Parathyroid adenoma (tissue), 2 donors: Measurements from ENCODE around the gene KHNYN.

ENCODE experiments used
- H2AFZ ChIP-seq: fragments of 300-600 bp; sonication (generic); one replicate; pipeline ENCODE4 v1.7.0; 2017; ENCODE audit warnings: antibody characterized with exemption, mild to moderate bottlenecking
- H3K27ac ChIP-seq: fragments of 300-600 bp; sonication (generic); one replicate; pipeline ENCODE4 v1.7.0; 2017
- H3K27me3 ChIP-seq: fragments of 300-600 bp; sonication (generic); one replicate; pipeline ENCODE4 v1.7.0; 2017; ENCODE audit warnings: low read length; ENCODE audit not compliant: control insufficient read depth, insufficient read depth
- H3K36me3 ChIP-seq: fragments of 300-600 bp; sonication (generic); one replicate; pipeline ENCODE4 v1.7.0; 2017; ENCODE audit warnings: low read length; ENCODE audit not compliant: control insufficient read depth, insufficient read depth
- H3K4me1 ChIP-seq: fragments of 300-600 bp; sonication (generic); one replicate; pipeline ENCODE4 v1.7.0; 2017; ENCODE audit warnings: control low read depth
- H3K4me2 ChIP-seq: fragments of 300-600 bp; sonication (generic); one replicate; pipeline ENCODE4 v1.7.0; 2017; ENCODE audit warnings: low read length
- H3K4me3 ChIP-seq: fragments of 300-600 bp; sonication (generic); one replicate; pipeline ENCODE4 v1.7.0; 2017; ENCODE audit warnings: low read depth, low read length
- H3K79me2 ChIP-seq: fragments of 300-600 bp; sonication (generic); one replicate; pipeline ENCODE4 v1.7.0; 2017; ENCODE audit warnings: control low read depth
- H3K9ac ChIP-seq: fragments of 300-600 bp; sonication (generic); one replicate; pipeline ENCODE4 v1.7.0; 2017; ENCODE audit warnings: mild to moderate bottlenecking
- H3K9me3 ChIP-seq: fragments of 300-600 bp; sonication (generic); one replicate; pipeline ENCODE4 v1.7.0; 2017; ENCODE audit warnings: low read length; ENCODE audit not compliant: control insufficient read depth
- TF ChIP-seq, protein P1 (sequence below): fragments of 300-600 bp; sonication (generic); IDR thresholded peaks from one replicate; pipeline ENCODE4 v1.7.0; 2017; ENCODE audit warnings: antibody characterized with exemption, mild to moderate bottlenecking
- donor health status: primary hyperparathyroidism.

KHNYN gene

DNA sequence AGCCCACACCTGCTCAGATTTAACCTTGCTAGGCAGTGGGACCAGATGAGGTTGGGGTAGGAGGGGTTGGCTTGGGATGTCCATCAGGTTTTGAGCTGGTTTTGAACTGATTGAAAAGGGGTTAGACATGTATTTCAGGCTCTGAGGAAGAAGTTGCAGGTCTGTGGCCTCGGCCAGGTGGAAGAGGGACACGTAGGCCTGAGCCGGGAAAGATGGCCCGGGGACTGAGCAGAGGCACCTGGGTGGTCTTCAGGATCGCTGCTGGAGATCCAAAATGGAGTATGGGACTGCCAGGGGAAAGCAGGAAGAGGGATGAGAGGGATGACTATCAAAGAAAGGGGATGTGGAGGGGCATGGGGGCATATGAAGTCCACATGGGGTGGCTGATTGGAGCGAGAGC, 23.3 kb upstream of the KHNYN start:
- Histone ChIP-seq H3K4me2 (no peak overlapping the region), H3K4me1 (peaks cover 5% of the 10 kb centered on the region), H3K27me3 (no peaks in the 10 kb centered on the region), H3K36me3 (no peaks in the 10 kb centered on the region), H3K4me3 (no peak overlapping the region), H2AFZ (no peak overlapping the region), H3K9ac (no peak overlapping the region), H3K79me2 (no peaks in the 10 kb centered on the region), H3K9me3 (no peaks in the 10 kb centered on the region), H3K27ac (no peak overlapping the region)
- TF ChIP-seq, protein P1, sequence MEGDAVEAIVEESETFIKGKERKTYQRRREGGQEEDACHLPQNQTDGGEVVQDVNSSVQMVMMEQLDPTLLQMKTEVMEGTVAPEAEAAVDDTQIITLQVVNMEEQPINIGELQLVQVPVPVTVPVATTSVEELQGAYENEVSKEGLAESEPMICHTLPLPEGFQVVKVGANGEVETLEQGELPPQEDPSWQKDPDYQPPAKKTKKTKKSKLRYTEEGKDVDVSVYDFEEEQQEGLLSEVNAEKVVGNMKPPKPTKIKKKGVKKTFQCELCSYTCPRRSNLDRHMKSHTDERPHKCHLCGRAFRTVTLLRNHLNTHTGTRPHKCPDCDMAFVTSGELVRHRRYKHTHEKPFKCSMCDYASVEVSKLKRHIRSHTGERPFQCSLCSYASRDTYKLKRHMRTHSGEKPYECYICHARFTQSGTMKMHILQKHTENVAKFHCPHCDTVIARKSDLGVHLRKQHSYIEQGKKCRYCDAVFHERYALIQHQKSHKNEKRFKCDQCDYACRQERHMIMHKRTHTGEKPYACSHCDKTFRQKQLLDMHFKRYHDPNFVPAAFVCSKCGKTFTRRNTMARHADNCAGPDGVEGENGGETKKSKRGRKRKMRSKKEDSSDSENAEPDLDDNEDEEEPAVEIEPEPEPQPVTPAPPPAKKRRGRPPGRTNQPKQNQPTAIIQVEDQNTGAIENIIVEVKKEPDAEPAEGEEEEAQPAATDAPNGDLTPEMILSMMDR = no peak

DNA sequence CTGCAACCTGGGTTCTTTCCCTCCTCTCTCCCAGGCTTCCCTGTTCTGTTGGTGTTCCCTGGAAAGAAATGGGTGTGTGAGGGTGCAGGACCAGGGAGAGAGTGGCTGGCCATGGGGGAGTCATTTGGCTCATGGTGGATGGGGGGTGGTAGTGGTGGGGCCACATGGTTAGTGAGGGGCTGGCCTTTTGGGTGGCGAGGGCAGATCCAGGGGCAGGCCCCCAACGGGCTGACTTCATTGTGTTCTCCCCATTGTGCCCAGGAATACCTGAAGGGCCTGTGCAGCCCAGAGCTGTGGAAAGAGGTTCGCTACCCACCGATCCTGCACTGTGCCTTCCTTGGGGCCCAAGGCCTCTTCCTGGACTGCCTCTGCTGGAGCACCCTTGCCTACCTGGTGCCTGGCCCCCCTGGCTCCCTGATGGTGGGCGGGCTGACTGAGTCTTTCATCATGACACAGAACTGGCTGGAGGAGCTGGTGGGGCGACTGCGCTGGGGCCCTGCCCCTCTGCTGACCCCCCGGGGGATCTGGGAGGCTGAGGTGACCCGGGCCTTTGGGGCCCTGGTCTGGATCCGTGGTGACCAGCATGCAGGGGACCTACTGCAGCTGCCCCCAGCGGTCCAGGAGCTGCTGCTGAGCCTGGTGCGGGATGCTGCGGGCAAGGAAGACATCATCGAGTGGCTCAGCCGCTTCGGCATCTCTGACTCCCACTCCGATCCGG, 22.0 kb upstream of the KHNYN start:
- H3K79me2 ChIP-seq = no peaks in the 10 kb centered on the region
- no peak overlapping the region for H3K9ac ChIP-seq
- H3K4me1 ChIP-seq = peaks cover 2% of the 10 kb centered on the region
- H3K4me3 ChIP-seq = no peak overlapping the region
- no peak overlapping the region for H3K27ac ChIP-seq
- H3K4me2 ChIP-seq = no peak overlapping the region
- no peak overlapping the region for H2AFZ ChIP-seq
- H3K9me3 ChIP-seq = no peaks in the 10 kb centered on the region
- H3K36me3 ChIP-seq = no peaks in the 10 kb centered on the region
- no peaks in the 10 kb centered on the region for H3K27me3 ChIP-seq
- TF ChIP-seq, protein P1 = no peak

DNA sequence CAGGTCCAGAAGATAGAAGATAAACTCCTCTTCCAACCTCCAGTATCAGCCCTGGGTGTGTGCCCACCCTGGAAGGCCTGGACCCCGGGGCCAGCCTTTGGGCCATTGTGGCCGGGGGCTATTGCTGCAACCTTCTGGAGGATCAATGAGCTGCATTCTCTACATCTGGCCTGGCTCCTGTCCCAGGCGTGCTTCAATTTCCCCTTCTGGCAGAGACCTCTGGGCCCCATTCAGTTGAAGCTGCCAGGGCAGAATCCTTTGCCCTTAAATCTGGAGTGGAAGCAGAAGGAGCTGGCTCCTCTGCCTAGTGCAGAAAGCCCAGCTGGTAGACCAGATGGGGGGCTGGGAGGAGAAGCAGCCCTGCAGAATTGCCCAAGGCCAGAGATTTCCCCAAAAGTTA, 21.0 kb upstream of the KHNYN start:
- TF ChIP-seq, protein P1 = no peak
- Histone ChIP-seq H3K4me2 (no peak overlapping the region), H3K27me3 (no peaks in the 10 kb centered on the region), H3K36me3 (no peaks in the 10 kb centered on the region), H3K27ac (no peak overlapping the region), H2AFZ (no peak overlapping the region), H3K4me3 (no peak overlapping the region), H3K4me1 (no peaks in the 10 kb centered on the region), H3K9me3 (no peaks in the 10 kb centered on the region), H3K79me2 (no peaks in the 10 kb centered on the region), H3K9ac (no peak overlapping the region)

DNA sequence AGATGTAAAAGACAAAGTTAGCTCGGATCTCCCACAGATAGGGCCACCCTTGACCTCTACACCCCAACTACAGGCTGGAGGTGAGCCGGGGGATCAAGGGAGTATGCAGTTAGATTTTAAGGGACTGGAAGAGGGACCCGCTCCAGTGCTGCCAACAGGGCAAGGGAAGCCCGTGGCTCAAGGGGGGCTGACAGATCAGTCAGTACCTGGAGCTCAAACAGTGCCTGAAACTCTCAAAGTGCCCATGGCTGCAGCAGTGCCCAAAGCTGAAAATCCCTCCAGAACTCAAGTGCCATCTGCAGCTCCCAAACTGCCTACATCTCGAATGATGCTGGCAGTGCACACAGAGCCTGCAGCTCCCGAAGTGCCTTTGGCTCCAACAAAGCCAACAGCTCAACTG, 20.6 kb upstream of the KHNYN start:
- H3K36me3 ChIP-seq = no peaks in the 10 kb centered on the region
- no peak overlapping the region for H3K4me2 ChIP-seq
- H3K9ac ChIP-seq = no peak overlapping the region
- H3K27ac ChIP-seq = no peak overlapping the region
- TF ChIP-seq, protein P1 = no peak
- no peaks in the 10 kb centered on the region for H3K79me2 ChIP-seq
- H3K4me3 ChIP-seq = no peak overlapping the region
- no peaks in the 10 kb centered on the region for H3K27me3 ChIP-seq
- no peak overlapping the region for H2AFZ ChIP-seq
- no peaks in the 10 kb centered on the region for H3K4me1 ChIP-seq
- no peaks in the 10 kb centered on the region for H3K9me3 ChIP-seq

DNA sequence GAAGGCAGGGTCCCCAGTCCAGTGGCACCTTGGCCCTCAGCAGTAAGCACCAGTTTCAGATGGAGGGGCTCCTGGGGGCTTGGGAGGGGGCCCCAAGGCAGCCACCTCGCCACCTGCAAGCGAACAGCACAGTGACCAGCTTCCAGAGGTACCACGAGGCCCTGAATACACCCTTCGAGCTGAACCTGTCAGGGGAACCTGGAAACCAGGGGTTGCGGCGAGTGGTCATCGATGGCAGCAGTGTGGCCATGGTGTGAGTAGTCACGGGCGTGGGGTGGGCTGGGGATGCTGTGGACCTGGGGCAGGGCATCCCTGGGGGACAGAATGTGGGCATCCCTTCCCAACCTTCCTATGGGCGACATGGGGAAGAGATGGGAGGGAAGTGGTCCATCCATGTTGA, 19.8 kb upstream of the KHNYN start:
- no peak overlapping the region for H3K27ac ChIP-seq
- no peaks in the 10 kb centered on the region for H3K4me1 ChIP-seq
- TF ChIP-seq, protein P1 = no peak
- H3K27me3 ChIP-seq = no peaks in the 10 kb centered on the region
- H3K4me3 ChIP-seq = no peak overlapping the region
- no peaks in the 10 kb centered on the region for H3K79me2 ChIP-seq
- no peak overlapping the region for H3K4me2 ChIP-seq
- no peaks in the 10 kb centered on the region for H3K9me3 ChIP-seq
- H2AFZ ChIP-seq = no peak overlapping the region
- no peak overlapping the region for H3K9ac ChIP-seq
- no peaks in the 10 kb centered on the region for H3K36me3 ChIP-seq
